Embryonic facial prominence (tissue), 1 donor: ENCODE measurements around the gene DLG2.

Experiments
- DNase-seq: peaks from one replicate; pipeline ENCODE4 v3.0.0-alpha.2; 2016; ENCODE audit errors: extremely low spot score

The DLG2 gene

GRCh38 chr11:84780689-84781293 is 846.4 kb downstream of the DLG2 start:
- peak; percentile 61 for DNase-seq

GRCh38 chr11:84775503-84775902 is 851.6 kb downstream of the DLG2 start:
- DNase-seq, result no peak

- DNase-seq, result no peak
Measured at GRCh38 chr11:84763931-84764330, 863.2 kb downstream of the DLG2 start.

GRCh38 chr11:84757711-84758110 is 869.4 kb downstream of the DLG2 start:
- DNase-seq, result no peak

GRCh38 chr11:84751371-84751770 is 875.8 kb downstream of the DLG2 start:
- DNase-seq, result no peak

GRCh38 chr11:84747871-84748270 is 879.3 kb downstream of the DLG2 start:
- DNase-seq, result no peak

- DNase-seq, result no peak
Measured at GRCh38 chr11:84740050-84740449, 887.1 kb downstream of the DLG2 start.

GRCh38 chr11:84724256-84724655 is 902.9 kb downstream of the DLG2 start:
- DNase-seq, result no peak

GRCh38 chr11:84722583-84723108 is 904.5 kb downstream of the DLG2 start:
- DNase-seq, result no peak

- DNase-seq, result no peak
Measured at GRCh38 chr11:84721561-84721961, 905.6 kb downstream of the DLG2 start.

- no peak for DNase-seq
Measured at GRCh38 chr11:84720706-84721402, 906.3 kb downstream of the DLG2 start.

- no peak for DNase-seq
Measured at GRCh38 chr11:84719935-84720577, 907.1 kb downstream of the DLG2 start.

GRCh38 chr11:84714316-84714780 is 912.8 kb downstream of the DLG2 start:
- no peak for DNase-seq

GRCh38 chr11:84691830-84692229 is 935.3 kb downstream of the DLG2 start:
- no peak for DNase-seq

- DNase-seq, result no peak
Measured at GRCh38 chr11:84687433-84687832, 939.7 kb downstream of the DLG2 start.

- DNase-seq, result no peak
Measured at GRCh38 chr11:84686716-84687115, 940.4 kb downstream of the DLG2 start.

- DNase-seq, result no peak
Measured at GRCh38 chr11:84685976-84686375, 941.2 kb downstream of the DLG2 start.

GRCh38 chr11:84685149-84685548 is 942.0 kb downstream of the DLG2 start:
- no peak for DNase-seq

GRCh38 chr11:84681456-84681855 is 945.7 kb downstream of the DLG2 start:
- DNase-seq, result no peak

GRCh38 chr11:84675396-84676025 is 951.6 kb downstream of the DLG2 start:
- no peak for DNase-seq

GRCh38 chr11:84673753-84674152 is 953.4 kb downstream of the DLG2 start:
- no peak for DNase-seq

- no peak for DNase-seq
Measured at GRCh38 chr11:84671325-84671999, 955.7 kb downstream of the DLG2 start.
